Measurements from ENCODE around the gene B4GALNT2. TPM values are rescaled to one million over a fixed set of nuclear protein-coding genes. Genes with fewer than 3 reads are reported as not detected.

Gene B4GALNT2
- total and polyA plus RNA-seq, 2 donors (not counting 1 experiment from before 2014, with no cell fraction given), result 0.12 TPM; not detected in 1

DNA sequence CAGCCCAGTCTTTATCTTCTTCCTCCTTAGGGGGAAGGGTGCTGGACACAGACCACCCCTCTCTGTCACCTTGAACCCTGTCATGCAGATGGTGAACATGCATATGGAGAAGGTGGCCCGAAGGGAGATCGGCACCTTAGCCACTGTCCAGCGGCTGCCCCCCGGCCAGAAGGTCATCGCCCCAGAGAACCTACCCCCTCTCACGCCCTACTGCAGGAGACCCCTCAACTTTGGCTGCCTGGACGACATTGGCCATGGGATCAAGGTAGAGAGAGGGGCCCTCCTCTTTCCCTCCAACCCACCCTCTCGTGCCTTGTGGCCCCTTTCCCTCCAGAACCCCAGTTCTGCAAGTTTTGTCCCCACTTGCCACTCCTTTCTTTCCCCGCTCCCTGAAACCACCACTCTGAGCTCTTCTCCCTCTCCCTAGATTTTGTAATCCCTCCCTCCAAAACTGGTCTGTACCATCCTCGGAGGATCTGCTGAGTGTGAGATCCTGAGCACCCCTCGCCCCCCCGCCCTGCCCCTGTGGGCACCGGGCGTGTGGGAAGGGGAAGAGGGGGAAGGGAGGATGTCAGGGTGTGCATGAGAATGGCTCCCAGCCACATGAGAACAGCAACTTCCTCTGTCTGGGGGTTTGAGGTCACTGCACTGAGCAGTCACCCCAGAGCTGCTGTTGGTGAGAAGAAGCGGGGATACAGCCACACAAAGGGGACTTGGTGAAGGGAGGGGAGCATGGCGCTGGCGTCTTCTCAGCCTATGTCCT is 85.3 kb downstream of the B4GALNT2 start:
- H3K27me3 ChIP-seq (replicated peaks in 1 of 4; ENCODE audit: control extremely low read depth in 1 of 4, control insufficient read depth in 3 of 4, insufficient read depth in 4 of 4, low read length in 3 of 4), result no peaks in the 10 kb centered on the region
- peaks cover 73 to 79% of the 10 kb centered on the region in 2 donors for H3K4me1 ChIP-seq (ENCODE audit: control insufficient read depth in 2 of 2, insufficient read depth in 2 of 2, low read length in 2 of 2)
- Mint-ChIP-seq H3K27me3 (no peaks in the 10 kb centered on the region), H3K4me3 (peak overlapping the region; percentile 88), H3K27ac (peak overlapping the region; percentile 97), H3K9me3 (ENCODE audit: insufficient read depth) (no peaks in the 10 kb centered on the region), H3K4me1 (peaks cover 66% of the 10 kb centered on the region)
- no peak for TF ChIP-seq EZH2 (IDR thresholded peaks at IDR 0.05; ENCODE audit: borderline replicate concordance, insufficient read depth, low read depth, low read length, poor library complexity, severe bottlenecking)
- TF ChIP-seq, protein P1, sequence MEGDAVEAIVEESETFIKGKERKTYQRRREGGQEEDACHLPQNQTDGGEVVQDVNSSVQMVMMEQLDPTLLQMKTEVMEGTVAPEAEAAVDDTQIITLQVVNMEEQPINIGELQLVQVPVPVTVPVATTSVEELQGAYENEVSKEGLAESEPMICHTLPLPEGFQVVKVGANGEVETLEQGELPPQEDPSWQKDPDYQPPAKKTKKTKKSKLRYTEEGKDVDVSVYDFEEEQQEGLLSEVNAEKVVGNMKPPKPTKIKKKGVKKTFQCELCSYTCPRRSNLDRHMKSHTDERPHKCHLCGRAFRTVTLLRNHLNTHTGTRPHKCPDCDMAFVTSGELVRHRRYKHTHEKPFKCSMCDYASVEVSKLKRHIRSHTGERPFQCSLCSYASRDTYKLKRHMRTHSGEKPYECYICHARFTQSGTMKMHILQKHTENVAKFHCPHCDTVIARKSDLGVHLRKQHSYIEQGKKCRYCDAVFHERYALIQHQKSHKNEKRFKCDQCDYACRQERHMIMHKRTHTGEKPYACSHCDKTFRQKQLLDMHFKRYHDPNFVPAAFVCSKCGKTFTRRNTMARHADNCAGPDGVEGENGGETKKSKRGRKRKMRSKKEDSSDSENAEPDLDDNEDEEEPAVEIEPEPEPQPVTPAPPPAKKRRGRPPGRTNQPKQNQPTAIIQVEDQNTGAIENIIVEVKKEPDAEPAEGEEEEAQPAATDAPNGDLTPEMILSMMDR (IDR thresholded peaks at IDR 0.05), result no peak
- H3K4me3 ChIP-seq (ENCODE audit: control extremely low read depth in 1 of 5, extremely low read depth in 1 of 5, insufficient read depth in 1 of 5, low read depth in 2 of 5, low read length in 4 of 5), result peak overlapping the region in 3 of 5 experiments; percentile 3 to 42 (median 11)
- peak overlapping the region; percentile 90 to 93 for H3K27ac ChIP-seq (ENCODE audit: low read length in 2 of 2)
- H4K20me1 ChIP-seq (ENCODE audit: control insufficient read depth, insufficient read depth, low read length, poor library complexity, severe bottlenecking), result peaks cover 10% of the 10 kb centered on the region
- WGBS (ENCODE audit: insufficient coverage), result 15% methylated on average over 6 of the region's 17 CpGs
- H3K36me3 ChIP-seq (replicated peaks in 1 of 2; ENCODE audit: control extremely low read depth in 1 of 2, control insufficient read depth in 1 of 2, extremely low read depth in 1 of 2, insufficient read depth in 2 of 2, low read length in 1 of 2), result peaks cover 3 to 16% of the 10 kb centered on the region in 2 experiments
- DNase-seq (peak; percentile 85), ATAC-seq (ENCODE audit: low read depth) (peak; percentile 52)
- H2AFZ ChIP-seq (ENCODE audit: insufficient read depth, low read depth, low read length, poor library complexity, severe bottlenecking), result no peak overlapping the region
- peak overlapping the region; percentile 81 for H3K4me2 ChIP-seq (replicated peaks; ENCODE audit: low read depth, low read length, poor library complexity, severe bottlenecking)
- ChIA-PET CTCF (interaction anchor here (1.6 to 11.9 kb wide), 4 partner anchors 9 to 37 kb away, joined by 6 to 140 read pairs (median 38); partner anchors contain the start of gene PHOSPHO1), POLR2A (interaction anchor here (0.6 to 3.4 kb wide), 3 partner anchors 10 to 24 kb away, joined by 6 to 45 read pairs (median 7); no protein-coding TSS in a partner anchor)
- peak overlapping the region; percentile 22 for H3K9ac ChIP-seq (ENCODE audit: low read length)
- intact Hi-C loops (cut with micrococcal nuclease), result loop anchor here (1.0 kb wide), 1 partner anchor 8 kb away; the partner anchor contains the start of genes ABI3 and GNGT2
- peaks cover 0 to 7% (median 0%) of the 10 kb centered on the region in 3 donors for H3K9me3 ChIP-seq (ENCODE audit: control extremely low read depth in 1 of 3, control insufficient read depth in 2 of 3, insufficient read depth in 1 of 3, low read length in 2 of 3)
- peaks cover 46% of the 10 kb centered on the region for H3K79me2 ChIP-seq (ENCODE audit: control insufficient read depth, insufficient read depth, low read length)
